T-helper 1 cell treated with Interleukin-12 subunit alpha and Interleukin-12 subunit beta and Interleukin-4 antibody, amounts not matched to agents 30 μg/mL and 1 μg/mL, for 36 hours (primary cell): ENCODE data around the gene SLC7A1.

ENCODE experiments used
- H3K27ac Mint-ChIP-seq: one replicate; pipeline ENCODE4 v1.8.0; 2021; ENCODE audit warnings: mild to moderate bottlenecking, mixed read lengths
- H3K27me3 Mint-ChIP-seq: one replicate; pipeline ENCODE4 v1.8.0; 2021; ENCODE audit warnings: low read depth, mixed read lengths
- H3K36me3 Mint-ChIP-seq: one replicate; pipeline ENCODE4 v1.8.0; 2021; ENCODE audit warnings: low read depth, mixed read lengths
- H3K4me1 Mint-ChIP-seq: one replicate; pipeline ENCODE4 v1.8.0; 2021; ENCODE audit warnings: low read depth, mixed read lengths
- H3K4me3 Mint-ChIP-seq: one replicate; pipeline ENCODE4 v1.8.0; 2021; ENCODE audit warnings: mild to moderate bottlenecking, moderate library complexity, mixed read lengths
- H3K9me3 Mint-ChIP-seq: one replicate; pipeline ENCODE4 v1.8.0; 2021; ENCODE audit warnings: mixed read lengths

Gene SLC7A1

GRCh38 chr13:29497137-29497654, 98.3 kb downstream of the SLC7A1 start:
- H3K36me3 Mint-ChIP-seq, result no peaks in the 10 kb centered on the region
- no peak overlapping the region for H3K27ac Mint-ChIP-seq
- peaks cover 6% of the 10 kb centered on the region for H3K4me1 Mint-ChIP-seq
- H3K4me3 Mint-ChIP-seq, result no peak overlapping the region
- H3K27me3 Mint-ChIP-seq, result peaks cover 16% of the 10 kb centered on the region
- no peaks in the 10 kb centered on the region for H3K9me3 Mint-ChIP-seq

GRCh38 chr13:29496241-29496712, 99.2 kb downstream of the SLC7A1 start:
- Mint-ChIP-seq H3K27me3 (peaks cover 10% of the 10 kb centered on the region), H3K36me3 (no peaks in the 10 kb centered on the region), H3K4me1 (peaks cover 6% of the 10 kb centered on the region), H3K27ac (no peak overlapping the region), H3K9me3 (no peaks in the 10 kb centered on the region), H3K4me3 (no peak overlapping the region)

GRCh38 chr13:29494520-29494919, 101.0 kb downstream of the SLC7A1 start:
- Mint-ChIP-seq H3K36me3 (no peaks in the 10 kb centered on the region), H3K27me3 (peaks cover 10% of the 10 kb centered on the region), H3K9me3 (no peaks in the 10 kb centered on the region), H3K4me1 (peaks cover 6% of the 10 kb centered on the region), H3K27ac (no peak overlapping the region), H3K4me3 (no peak overlapping the region)

GRCh38 chr13:29493796-29494195, 101.7 kb downstream of the SLC7A1 start:
- Mint-ChIP-seq H3K27me3 (peaks cover 10% of the 10 kb centered on the region), H3K4me3 (no peak overlapping the region), H3K9me3 (no peaks in the 10 kb centered on the region), H3K27ac (no peak overlapping the region), H3K36me3 (no peaks in the 10 kb centered on the region), H3K4me1 (peaks cover 6% of the 10 kb centered on the region)

- H3K36me3 Mint-ChIP-seq, result no peaks in the 10 kb centered on the region
Measured at GRCh38 chr13:29491248-29491647, 104.2 kb downstream of the SLC7A1 start.

GRCh38 chr13:29490561-29490885, 105.0 kb downstream of the SLC7A1 start:
- H3K27me3 Mint-ChIP-seq, result no peaks in the 10 kb centered on the region
- H3K4me1 Mint-ChIP-seq, result no peaks in the 10 kb centered on the region

More at GRCh38 chr13:29491248-29491647, 104.2 kb downstream of the SLC7A1 start:
- peaks cover 2% of the 10 kb centered on the region for H3K4me1 Mint-ChIP-seq
- no peak overlapping the region for H3K27ac Mint-ChIP-seq
- H3K9me3 Mint-ChIP-seq, result no peaks in the 10 kb centered on the region
- H3K27me3 Mint-ChIP-seq, result peaks cover 4% of the 10 kb centered on the region
- no peak overlapping the region for H3K4me3 Mint-ChIP-seq

GRCh38 chr13:29489650-29490560, 105.6 kb downstream of the SLC7A1 start:
- Mint-ChIP-seq H3K27ac (no peak overlapping the region), H3K27me3 (no peaks in the 10 kb centered on the region), H3K4me1 (no peaks in the 10 kb centered on the region), H3K4me3 (no peak overlapping the region), H3K36me3 (no peaks in the 10 kb centered on the region), H3K9me3 (no peaks in the 10 kb centered on the region)

More at GRCh38 chr13:29490561-29490885, 105.0 kb downstream of the SLC7A1 start:
- Mint-ChIP-seq H3K27ac (no peak overlapping the region), H3K4me3 (no peak overlapping the region), H3K9me3 (no peaks in the 10 kb centered on the region), H3K36me3 (no peaks in the 10 kb centered on the region)

- Mint-ChIP-seq H3K4me1 (no peaks in the 10 kb centered on the region), H3K27me3 (no peaks in the 10 kb centered on the region), H3K36me3 (no peaks in the 10 kb centered on the region), H3K9me3 (no peaks in the 10 kb centered on the region), H3K4me3 (no peak overlapping the region), H3K27ac (no peak overlapping the region)
Measured at GRCh38 chr13:29487466-29488454, 107.7 kb downstream of the SLC7A1 start.

GRCh38 chr13:29486551-29486950, 108.9 kb downstream of the SLC7A1 start:
- Mint-ChIP-seq H3K27me3 (no peaks in the 10 kb centered on the region), H3K9me3 (no peaks in the 10 kb centered on the region), H3K4me3 (no peak overlapping the region), H3K36me3 (no peaks in the 10 kb centered on the region), H3K27ac (no peak overlapping the region), H3K4me1 (no peaks in the 10 kb centered on the region)

- H3K27ac Mint-ChIP-seq, result no peak overlapping the region
- H3K9me3 Mint-ChIP-seq, result no peaks in the 10 kb centered on the region
- H3K36me3 Mint-ChIP-seq, result no peaks in the 10 kb centered on the region
- H3K4me3 Mint-ChIP-seq, result no peak overlapping the region
- H3K27me3 Mint-ChIP-seq, result no peaks in the 10 kb centered on the region
- no peaks in the 10 kb centered on the region for H3K4me1 Mint-ChIP-seq
Measured at GRCh38 chr13:29484796-29485195, 110.7 kb downstream of the SLC7A1 start.

- Mint-ChIP-seq H3K36me3 (no peaks in the 10 kb centered on the region), H3K27ac (no peak overlapping the region), H3K4me3 (no peak overlapping the region), H3K9me3 (no peaks in the 10 kb centered on the region), H3K27me3 (no peaks in the 10 kb centered on the region), H3K4me1 (no peaks in the 10 kb centered on the region)
Measured at GRCh38 chr13:29484236-29484635, 111.3 kb downstream of the SLC7A1 start.

- H3K27me3 Mint-ChIP-seq, result no peaks in the 10 kb centered on the region
- no peak overlapping the region for H3K4me3 Mint-ChIP-seq
- no peaks in the 10 kb centered on the region for H3K9me3 Mint-ChIP-seq
- H3K36me3 Mint-ChIP-seq, result no peaks in the 10 kb centered on the region
- H3K27ac Mint-ChIP-seq, result no peak overlapping the region
- H3K4me1 Mint-ChIP-seq, result no peaks in the 10 kb centered on the region
Measured at GRCh38 chr13:29483623-29484022, 111.9 kb downstream of the SLC7A1 start.

- H3K36me3 Mint-ChIP-seq, result no peaks in the 10 kb centered on the region
- H3K4me1 Mint-ChIP-seq, result no peaks in the 10 kb centered on the region
- H3K27me3 Mint-ChIP-seq, result no peaks in the 10 kb centered on the region
- H3K27ac Mint-ChIP-seq, result no peak overlapping the region
- H3K9me3 Mint-ChIP-seq, result no peaks in the 10 kb centered on the region
- no peak overlapping the region for H3K4me3 Mint-ChIP-seq
Measured at GRCh38 chr13:29483211-29483610, 112.3 kb downstream of the SLC7A1 start.

- H3K4me1 Mint-ChIP-seq, result no peaks in the 10 kb centered on the region
- H3K4me3 Mint-ChIP-seq, result no peak overlapping the region
- no peaks in the 10 kb centered on the region for H3K36me3 Mint-ChIP-seq
- no peaks in the 10 kb centered on the region for H3K9me3 Mint-ChIP-seq
- H3K27ac Mint-ChIP-seq, result no peak overlapping the region
- H3K27me3 Mint-ChIP-seq, result peaks cover under 1% of the 10 kb centered on the region
Measured at GRCh38 chr13:29482504-29482903, 113.0 kb downstream of the SLC7A1 start.
